Medulla oblongata (tissue), 1 donor: Measurements from ENCODE around the gene UCK2.

Experiments used
- DNase-seq: peaks from one replicate; pipeline ENCODE4 v3.0.0-alpha.2; 2015; ENCODE audit errors: extremely low spot score

Gene UCK2

DNA sequence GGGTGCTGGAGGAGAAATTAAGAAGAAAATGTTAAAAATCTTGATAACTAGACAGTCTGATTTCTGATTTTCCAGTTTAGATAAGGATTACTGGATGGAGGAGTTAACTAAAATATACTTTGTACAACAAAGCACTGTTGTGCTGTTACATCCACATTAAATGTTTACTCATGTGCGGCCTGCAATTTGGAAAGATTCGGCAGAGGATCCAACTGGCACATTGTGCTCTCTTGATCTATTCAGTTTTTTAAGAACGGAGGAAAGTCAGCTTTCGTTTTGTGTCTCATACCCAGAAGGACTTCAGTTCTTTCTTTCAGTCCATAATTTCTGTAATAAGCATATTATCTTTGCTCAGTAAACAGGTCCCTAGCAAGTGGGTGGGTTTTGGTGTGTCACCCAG lies 52.5 kb downstream of the UCK2 start:
- no peak for DNase-seq

- DNase-seq, result no peak
Measured at GRCh38 chr1:165880993-165881392, 53.6 kb downstream of the UCK2 start.

- DNase-seq, result no peak
Measured at GRCh38 chr1:165882168-165882837, 54.9 kb downstream of the UCK2 start.

- no peak for DNase-seq
Measured at GRCh38 chr1:165883056-165883455, 55.6 kb downstream of the UCK2 start.

DNA sequence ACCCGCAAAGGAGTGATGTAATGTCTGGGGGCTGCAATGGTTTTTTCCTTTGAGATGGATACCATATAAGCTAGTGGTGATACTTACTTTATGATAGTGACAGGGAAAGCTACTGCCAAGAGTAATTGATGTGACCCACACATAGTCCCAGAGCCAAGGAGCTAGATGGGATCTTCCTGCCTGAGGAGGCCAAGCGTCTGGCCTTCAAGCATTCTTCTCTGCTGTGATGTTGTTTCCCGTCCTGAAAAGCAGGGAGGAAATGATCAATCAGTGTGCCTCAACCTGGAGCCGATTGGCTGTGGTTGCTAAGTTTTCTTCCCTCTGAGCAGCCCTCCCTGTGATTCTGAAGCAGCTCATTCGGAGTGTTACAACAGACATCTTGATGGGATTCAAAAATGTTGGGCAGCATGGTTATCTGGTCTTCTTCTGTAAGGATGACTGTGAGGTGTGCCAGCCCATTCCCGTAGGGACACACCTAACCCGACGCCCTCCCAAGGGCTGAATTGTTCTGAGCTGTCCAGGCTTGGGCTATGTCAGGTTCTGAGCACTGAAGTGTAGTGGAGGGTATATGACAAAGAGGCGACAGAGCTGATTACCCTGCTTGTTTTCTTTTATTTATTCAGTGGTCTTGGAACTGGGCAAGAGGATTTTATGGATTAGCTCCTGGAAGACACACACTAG lies 56.7 kb downstream of the UCK2 start:
- no peak for DNase-seq

GRCh38 chr1:165884690-165885304 lies 57.4 kb downstream of the UCK2 start:
- peak; percentile 58 for DNase-seq

GRCh38 chr1:165885305-165885694 lies 57.9 kb downstream of the UCK2 start:
- no peak for DNase-seq

DNA sequence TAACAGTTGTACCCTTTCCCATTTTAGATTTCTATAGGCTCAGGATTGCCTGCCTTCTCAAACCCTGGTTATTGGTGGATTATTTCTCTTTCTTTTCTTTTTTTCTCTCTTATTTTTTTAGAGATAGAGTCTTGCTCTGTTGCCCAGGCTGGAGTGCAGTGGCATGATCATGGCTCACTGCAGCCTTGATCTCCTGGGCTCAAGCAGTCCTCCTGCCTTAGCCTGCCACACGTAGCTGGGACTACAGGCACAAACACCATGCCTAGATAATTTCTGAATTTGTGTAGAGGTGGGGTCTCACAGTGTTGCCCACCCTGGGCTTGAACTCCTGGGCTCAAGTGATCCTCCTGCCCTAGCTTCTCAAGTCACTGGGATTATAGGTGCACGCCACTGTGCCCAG lies 58.8 kb downstream of the UCK2 start:
- no peak for DNase-seq

DNA sequence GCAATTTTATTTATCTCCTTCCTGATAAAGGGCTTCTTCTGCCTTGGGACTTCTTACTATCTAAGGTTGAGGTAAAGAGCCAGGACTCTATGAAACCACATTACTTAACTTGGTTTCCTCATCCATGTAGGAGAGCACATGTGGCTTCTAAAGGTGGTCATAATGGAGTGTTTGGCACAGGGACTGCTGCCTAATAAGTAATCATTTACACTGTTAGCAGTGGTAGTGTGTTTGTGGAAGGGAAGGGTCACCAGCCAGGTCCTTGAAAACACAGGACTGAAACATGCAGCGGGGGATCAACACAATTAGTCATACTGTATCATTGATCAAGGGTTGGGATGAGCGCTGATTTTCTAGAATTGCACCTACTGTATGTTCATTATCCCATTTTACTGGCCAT lies 59.6 kb downstream of the UCK2 start:
- DNase-seq, result no peak

DNA sequence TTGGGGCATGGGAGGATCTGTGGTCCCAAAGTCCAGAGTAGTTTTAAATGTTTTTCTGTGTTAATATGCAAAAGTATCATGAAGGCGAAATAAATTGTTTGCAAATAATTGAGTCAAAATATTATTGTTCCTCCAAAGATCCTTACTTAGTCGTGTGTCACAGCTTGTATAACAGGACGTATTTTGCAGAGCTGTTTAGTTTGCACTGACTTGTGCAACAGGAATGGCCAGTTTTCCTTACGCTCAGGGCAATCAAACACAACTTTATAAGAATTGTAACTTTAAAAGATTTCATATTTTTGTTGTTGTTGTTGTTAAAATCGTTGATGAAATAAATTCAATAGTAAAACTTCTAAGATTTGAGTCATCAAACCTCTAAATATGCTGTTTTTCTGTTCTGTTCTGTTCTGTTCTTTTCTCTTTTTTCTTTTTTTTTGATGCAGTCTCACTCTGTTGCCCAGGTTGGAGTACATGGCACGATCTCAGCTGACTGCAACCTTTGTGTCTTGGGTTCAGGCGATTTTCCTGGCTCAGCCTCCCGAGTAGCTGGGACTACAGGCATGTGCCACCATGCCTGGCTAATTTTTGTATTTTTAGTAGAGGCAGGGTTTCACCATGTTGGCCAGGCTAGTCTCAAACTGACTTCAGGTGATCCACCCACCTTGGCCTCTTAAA lies 60.6 kb downstream of the UCK2 start:
- DNase-seq, result no peak

GRCh38 chr1:165888552-165888920 lies 61.1 kb downstream of the UCK2 start:
- no peak for DNase-seq

DNA sequence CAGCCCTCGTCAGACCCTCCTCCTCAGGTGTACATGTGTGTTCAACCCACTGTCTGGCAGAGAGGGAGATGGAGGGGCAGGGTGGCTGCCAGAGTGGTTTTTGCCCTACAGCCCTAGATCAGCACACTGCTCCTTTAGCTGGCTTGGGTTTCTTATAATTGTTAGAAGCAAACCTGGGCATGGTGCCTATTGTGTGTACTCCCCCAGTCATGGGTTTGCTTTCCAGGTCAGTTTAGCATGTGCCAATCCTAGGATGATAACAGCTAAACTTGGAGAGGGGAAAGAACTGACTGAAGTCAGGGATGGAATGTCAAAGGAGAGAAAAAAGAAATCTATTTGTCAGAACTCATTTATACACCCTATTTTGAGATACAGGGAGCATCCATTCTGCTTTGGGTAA lies 63.3 kb downstream of the UCK2 start:
- DNase-seq, result no peak

GRCh38 chr1:165891111-165891860 lies 63.9 kb downstream of the UCK2 start:
- DNase-seq, result no peak

- DNase-seq, result no peak
Measured at GRCh38 chr1:165892935-165893334, 65.5 kb downstream of the UCK2 start.

GRCh38 chr1:165893507-165893906 lies 66.1 kb downstream of the UCK2 start:
- DNase-seq, result no peak

DNA sequence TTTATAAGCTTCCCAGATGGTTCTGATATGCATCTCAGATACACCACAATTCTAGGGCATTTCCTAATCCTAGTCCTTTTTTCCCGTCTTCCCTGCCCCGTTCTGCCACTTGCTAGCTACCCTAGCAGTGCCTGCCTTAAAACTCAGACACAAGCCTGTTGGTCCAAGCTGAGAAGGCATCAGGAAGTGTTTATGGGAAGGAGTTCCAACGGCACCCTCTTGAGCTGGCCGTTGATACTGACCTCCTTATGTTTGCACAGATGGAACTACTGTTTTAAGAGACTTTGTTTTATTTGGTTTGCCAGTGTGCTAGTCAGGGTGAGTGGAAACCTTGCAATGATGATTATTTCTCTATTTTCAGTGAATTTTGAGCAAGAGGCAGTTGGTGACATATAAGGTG lies 67.2 kb downstream of the UCK2 start:
- no peak for DNase-seq

DNA sequence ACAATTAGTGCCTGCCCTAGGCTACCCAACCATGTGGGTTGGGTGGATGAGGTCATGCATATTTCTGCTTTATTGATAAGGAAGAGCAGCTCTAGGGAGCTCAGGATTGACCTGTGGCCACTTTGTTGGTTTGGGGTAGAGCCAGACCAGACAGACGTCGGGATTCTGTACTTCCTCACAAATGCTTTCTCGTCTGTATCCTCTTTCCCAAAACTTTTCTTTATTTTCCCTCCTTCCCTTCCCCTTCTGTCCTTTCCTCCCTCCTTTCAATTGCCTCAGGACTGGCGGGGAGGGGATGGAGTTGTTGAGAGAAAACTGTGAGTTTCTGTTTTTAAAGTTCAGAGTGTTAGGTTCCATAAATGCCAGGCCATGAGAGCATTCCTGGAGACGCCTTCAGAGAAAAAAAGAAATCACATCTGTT lies 68.0 kb downstream of the UCK2 start:
- no peak for DNase-seq

DNA sequence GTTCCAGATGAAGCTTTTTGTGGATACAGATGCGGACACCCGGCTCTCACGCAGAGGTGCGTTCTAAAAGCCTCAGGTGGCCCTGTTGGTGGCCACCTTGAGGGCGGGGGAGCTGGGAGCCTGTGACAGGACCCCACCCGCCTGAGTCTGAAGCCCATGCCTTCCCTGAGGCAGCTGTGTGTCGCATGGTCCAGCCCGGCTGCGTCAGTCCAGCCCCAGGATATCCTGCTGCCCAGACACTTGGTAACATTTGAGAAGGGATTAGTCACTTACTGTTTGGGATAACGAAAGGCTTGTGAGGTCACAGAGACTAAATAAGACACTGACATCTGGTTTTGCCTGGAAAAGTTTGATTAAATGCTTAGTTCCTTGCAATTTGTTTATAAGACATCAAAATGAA lies 68.9 kb downstream of the UCK2 start:
- DNase-seq, result no peak

DNA sequence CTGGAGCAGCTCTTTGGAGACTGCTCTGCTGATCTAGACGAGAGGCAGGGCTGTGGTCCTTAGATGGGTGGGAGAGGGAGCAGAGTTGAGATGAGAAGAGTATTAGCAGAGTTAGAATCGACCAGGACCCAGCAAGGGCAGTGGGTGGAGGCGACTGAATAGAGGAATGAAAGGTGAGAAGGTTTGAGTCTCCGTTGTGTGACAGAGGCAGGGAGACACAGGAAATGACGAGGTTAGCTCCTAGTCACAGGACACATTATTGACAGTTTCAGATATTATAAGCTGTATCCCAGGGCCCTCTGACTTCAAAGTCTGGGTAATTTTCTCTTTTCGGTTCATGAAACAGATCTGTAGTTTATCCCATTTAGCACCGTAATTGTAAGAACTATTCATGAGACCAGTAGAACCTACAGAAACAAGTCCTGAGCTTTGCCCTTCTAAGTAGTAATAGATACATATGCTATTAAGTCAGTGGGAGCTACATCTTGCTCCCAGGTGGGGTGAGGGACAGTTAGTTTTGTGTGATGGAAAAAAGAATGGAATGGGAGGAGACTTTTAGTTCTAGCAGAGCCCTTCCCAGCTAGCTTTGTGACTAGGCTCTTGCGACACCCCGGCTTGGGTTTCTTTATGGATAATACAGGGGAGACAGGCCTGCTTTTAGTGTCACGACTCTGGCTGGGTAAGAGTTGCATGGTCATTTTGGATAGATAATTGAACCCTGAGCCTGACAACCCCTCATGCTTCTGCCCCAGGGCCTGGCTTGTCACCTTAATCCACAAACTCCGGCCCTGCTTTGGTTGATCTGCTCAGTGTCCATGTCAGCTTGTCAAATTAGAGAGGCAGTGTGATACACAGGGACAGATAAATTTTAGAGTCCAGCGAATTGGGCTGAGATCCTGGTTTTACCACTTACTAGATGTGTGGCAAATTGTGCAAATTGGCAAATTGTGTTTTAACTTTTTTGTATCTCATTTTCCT lies 70.2 kb downstream of the UCK2 start:
- no peak for DNase-seq

GRCh38 chr1:165898837-165899236 lies 71.4 kb downstream of the UCK2 start:
- no peak for DNase-seq

GRCh38 chr1:165899461-165899941 lies 72.1 kb downstream of the UCK2 start:
- no peak for DNase-seq
